GM12875 (cell line): Measurements from ENCODE around the gene ITPR1.
"Not testable (repeated sequence)": the region's sequence is repeated elsewhere in the genome, so short reads cannot be mapped to it uniquely, and the experiment has no call there.

Experiments used
- H3K4me3 ChIP-seq: one replicate; pipeline ENCODE4 v1.5.1; 2011; ENCODE audit warnings: low read depth, low read length, control low read depth
- TF ChIP-seq, protein P1 (sequence below): IDR thresholded peaks from 2 replicates; pipeline ENCODE4 v1.5.1; 2011; ENCODE audit warnings: low read depth, mild to moderate bottlenecking, control low read depth, inconsistent platforms, low read length, moderate library complexity, borderline replicate concordance; ENCODE audit not compliant: insufficient read depth

The ITPR1 gene

DNA sequence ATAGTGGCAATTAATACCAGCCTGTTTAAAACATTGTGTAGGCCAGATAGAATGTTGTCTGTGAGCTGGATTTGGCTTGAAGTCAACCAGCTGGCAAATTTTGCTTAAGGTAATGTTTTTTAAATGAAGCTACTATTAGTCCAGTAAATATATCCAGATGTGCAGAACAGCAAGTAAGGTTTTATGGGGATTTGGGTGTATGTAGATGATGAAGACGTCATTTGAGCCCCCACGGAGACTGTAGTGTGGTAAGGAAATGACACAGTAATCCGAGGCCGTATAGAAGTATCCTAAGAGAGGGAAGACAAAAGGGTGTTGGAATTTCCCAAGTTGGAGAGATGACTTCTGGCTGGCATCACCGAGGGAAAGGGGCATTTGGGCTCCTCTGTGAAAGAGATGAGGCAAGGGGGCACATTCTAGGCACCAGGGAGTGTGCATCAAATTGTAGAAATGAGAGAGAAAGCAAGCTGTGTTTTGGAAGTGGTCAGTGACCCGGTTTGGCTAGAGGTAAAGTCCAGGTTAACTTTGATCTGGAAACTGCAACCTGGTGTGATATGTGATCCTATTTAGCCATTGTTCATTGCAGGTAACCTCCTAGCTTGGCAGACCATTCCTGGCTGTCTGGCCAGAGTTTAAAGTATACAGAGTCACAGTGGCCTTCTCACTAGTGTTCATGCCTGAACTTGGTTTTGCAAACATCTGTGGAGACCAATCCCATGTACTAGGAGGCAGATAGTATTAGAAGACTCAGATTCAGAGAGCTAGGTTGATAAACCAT lies 104.2 kb downstream of the ITPR1 start:
- TF ChIP-seq, protein P1, sequence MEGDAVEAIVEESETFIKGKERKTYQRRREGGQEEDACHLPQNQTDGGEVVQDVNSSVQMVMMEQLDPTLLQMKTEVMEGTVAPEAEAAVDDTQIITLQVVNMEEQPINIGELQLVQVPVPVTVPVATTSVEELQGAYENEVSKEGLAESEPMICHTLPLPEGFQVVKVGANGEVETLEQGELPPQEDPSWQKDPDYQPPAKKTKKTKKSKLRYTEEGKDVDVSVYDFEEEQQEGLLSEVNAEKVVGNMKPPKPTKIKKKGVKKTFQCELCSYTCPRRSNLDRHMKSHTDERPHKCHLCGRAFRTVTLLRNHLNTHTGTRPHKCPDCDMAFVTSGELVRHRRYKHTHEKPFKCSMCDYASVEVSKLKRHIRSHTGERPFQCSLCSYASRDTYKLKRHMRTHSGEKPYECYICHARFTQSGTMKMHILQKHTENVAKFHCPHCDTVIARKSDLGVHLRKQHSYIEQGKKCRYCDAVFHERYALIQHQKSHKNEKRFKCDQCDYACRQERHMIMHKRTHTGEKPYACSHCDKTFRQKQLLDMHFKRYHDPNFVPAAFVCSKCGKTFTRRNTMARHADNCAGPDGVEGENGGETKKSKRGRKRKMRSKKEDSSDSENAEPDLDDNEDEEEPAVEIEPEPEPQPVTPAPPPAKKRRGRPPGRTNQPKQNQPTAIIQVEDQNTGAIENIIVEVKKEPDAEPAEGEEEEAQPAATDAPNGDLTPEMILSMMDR = no peak

DNA sequence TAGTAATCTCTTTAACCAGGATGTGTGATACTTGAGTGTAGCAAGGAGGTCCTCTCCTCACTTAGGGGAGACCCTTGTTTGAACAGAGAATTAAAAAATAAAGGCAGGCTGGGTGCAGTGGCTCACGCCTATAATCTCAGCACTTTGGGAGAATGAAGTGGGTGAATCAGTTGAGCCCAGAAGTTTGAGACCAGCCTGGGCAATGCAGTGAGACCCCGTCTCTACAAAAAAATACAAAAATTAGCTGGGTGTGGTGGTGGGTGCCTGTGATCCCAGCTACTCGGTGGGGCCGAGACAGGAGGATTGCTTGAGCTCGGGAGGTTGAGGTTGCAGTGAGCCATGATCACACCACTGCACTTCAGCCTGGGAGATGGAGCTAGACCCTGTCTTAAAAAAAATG lies 105.1 kb downstream of the ITPR1 start:
- not testable (repeated sequence) for H3K4me3 ChIP-seq

More for the DNA sequence above, 104.2 kb downstream of the ITPR1 start:
- no peak overlapping the region for H3K4me3 ChIP-seq

DNA sequence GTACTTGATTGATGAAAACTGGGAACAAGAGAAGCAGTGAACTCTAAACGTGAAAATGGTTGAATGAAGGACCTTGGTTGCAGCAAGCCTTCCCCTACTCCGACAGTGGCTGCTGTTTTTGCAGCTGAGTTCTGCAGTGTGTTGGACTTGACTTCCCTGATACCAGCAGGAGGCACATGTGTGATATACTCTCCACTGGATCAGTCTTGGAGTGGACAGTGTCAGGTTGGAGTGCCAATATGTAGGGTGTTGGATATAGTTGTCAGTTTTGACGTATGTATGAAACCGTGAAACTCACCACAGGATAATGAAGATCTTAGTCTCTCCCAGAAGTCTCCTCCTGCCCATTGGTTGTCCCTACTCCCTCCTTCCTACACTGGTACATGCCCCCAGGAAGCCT lies 106.5 kb downstream of the ITPR1 start:
- TF ChIP-seq, protein P1 = no peak
- no peak overlapping the region for H3K4me3 ChIP-seq

DNA sequence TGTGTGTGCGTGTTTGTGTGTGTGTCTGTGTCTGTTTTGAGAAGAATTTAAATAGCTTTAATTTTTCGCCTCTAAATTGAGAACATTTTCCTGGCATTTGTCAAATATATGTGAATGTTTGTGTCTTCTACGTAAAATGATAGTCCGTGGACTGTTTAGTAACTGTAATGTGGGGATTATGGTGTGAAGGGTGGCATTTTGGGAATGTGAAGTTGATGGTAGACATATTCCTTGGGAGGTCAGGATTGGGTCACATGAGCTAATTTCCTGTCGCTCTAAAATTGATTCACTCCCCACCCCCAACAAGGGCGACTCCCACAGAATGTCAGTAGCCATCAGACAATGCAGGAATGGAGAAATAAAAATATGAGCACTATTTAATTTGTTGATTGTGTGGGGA lies 107.3 kb downstream of the ITPR1 start:
- TF ChIP-seq, protein P1 = no peak
- no peak overlapping the region for H3K4me3 ChIP-seq

DNA sequence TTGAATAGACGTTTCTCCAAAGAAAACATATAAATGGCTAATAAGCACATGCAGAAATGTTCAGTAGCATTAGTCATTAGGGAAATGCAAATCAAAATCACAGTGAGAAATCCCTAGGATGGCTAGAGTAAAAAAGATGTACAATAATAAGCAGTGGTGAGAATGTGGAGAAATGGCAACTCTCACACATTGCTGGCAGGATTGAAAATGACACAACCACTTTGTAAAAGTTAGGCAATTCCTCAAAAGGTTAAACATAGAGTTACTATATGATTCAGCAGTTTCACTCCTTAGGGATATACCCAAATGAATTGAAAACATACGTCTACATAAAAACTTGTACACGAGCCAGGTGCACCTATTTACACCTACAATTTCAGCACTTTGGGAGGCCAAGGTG lies 108.7 kb downstream of the ITPR1 start:
- TF ChIP-seq, protein P1 = no peak
- H3K4me3 ChIP-seq = no peak overlapping the region

DNA sequence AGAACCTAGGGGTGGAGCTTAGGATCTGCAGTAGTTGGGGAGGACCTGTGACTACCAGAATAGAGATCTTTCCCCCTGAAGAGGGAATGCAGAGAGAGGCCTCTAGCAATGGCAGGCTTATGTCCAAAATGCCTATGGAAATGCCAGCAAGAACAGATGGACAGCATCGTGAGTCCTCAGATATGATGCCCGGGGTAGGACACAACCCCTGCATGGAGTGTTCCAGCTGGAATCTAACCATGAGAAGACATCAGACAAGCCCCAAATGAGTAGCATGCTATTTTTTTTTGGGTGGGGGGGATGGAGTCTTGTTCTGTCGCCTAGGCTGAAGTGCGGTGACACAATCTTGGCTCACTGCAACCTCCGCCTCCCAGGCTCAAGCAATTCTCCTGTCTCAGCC lies 111.5 kb downstream of the ITPR1 start:
- TF ChIP-seq, protein P1 = no peak
- no peak overlapping the region for H3K4me3 ChIP-seq

DNA sequence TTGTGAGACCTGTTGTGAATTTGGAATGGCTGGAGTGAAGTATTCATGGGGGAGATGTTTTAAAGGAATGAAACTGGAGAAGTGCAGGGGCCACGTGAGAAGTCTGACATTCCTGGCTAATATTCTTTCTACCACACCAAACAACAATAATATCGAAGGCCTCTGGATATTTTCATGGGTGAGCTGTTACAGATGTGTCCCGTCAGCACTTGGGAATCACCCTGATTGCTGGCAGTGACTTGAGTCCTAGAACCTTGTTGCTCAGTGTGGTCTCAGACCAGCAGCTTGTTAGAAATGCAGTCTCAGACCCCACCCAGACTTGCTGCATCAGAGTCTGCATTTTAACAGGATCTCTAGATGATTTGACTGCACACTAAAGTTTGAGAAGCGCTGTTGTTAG lies 113.8 kb downstream of the ITPR1 start:
- TF ChIP-seq, protein P1 = no peak
- no peak overlapping the region for H3K4me3 ChIP-seq
